Stimulated activated CD4-positive, alpha-beta T cell treated with anti-CD3 and anti-CD28 coated beads, Interleukin-12 subunit alpha, Interleukin-12 subunit beta, amount 100 ng/mL, for 48 hours (primary cell): ENCODE data around the gene NAPSA.
"Not testable (repeated sequence)": the region's sequence is repeated elsewhere in the genome, so short reads cannot be mapped to it uniquely, and the experiment has no call there.

Experiments used
- DNase-seq, 3 donors: peaks; one replicate each; pipeline ENCODE4 v3.0.0-alpha.2; 2020; ENCODE audit warnings: low read depth in 2 of 3, low spot score in 1 of 3

Gene NAPSA

DNA sequence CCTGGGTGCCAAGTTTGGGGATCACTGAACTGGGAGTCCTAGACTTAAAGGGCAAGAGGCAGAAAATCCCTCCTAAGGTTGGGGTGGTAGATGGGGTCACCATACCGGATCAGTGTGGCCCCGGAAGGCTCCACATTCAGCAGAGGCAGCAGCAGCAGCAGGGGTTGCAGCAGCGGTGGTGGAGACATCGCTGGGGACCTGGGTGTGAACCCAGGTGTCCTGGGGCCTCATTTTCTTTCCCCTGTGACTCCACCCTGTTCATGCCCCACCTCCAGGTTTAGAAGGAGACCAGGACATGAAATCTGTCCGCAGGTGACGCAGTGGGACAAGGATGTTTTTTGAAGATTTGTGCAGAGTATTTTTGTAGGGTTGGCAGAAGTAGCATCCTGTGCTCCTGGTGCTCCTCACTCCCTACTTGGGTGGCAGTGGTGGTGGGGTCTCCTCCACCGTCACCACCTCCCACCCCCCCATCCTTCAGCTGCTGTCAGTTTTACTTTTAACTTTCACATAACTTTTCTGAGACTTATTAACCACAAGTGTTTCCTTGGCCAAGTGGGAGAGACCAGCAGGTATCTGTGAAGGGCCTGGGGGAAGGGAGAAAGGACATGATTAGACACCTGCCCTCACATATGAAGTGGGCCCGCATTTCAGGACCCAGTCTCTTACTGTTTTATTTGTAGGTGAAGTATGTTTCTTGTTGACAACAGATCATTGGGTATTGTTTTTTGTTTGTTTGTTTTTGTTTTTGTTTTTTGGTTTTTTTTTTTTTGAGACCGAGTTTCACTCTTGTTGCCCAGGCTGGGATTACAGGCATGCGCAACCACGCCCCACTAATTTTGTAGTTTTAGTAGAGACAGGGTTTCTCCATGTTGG lies at the start of gene NAPSA:
Gene NAPSA, minus strand, starts transcription at position 206 of the 873 bp plus-strand sequence. Its CDS starts 18 bp downstream, at position 188.
- DNase-seq: no peak

DNA sequence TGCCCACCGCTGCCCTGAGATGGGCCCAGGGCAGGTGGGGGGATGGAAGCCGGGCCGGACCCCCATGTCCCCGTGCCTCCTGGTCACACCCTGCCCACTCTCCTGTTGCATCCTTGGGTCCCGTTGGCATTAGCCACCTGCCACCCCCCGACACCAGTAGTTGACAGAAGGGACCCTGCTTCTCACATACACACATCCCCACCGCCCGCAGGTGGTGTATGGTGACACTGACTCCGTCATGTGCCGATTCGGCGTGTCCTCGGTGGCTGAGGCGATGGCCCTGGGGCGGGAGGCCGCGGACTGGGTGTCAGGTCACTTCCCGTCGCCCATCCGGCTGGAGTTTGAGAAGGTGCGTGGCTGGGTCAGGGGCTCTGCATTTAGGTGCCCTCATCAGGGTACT lies 48.1 kb upstream of the NAPSA start:
- DNase-seq: no peak

DNA sequence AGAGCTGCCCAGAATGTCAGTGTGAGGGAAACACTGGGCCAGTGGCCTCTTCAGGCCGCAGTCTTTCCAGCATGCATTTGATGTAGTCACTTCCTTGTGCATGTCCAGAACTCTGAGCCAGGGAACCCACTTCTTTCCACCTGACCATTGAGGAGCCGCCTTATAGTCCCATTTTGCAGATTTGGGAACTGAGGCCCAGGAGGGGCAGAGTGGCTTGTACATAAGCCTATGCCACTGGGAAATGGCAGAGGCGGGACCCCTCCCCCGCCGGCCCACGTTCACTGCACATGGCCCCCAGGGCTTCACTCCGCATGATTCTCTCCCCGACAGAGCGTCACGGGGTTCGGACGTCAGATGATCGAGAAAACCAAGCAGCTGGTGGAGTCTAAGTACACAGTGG lies 47.7 kb upstream of the NAPSA start:
- DNase-seq: no peak

DNA sequence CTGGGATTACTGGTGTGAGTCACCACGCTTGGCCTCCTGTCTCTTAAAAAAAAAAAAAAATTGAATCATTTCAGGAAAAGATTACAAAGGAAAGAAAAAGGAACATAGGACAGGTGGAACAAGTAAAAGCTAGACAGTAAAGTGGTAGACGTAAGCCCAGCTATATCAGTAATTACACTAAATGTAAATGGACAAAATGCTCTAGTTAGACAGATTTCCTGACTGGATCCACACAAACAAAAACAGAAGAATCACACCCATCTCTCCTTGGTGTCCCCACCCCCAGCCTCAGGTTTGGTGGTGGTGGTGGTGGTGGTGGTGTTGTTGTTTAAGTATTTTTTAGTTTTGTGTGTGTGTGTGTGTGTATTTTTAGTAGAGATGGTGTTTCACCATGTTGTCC lies 47.0 kb upstream of the NAPSA start:
- no peak for DNase-seq

DNA sequence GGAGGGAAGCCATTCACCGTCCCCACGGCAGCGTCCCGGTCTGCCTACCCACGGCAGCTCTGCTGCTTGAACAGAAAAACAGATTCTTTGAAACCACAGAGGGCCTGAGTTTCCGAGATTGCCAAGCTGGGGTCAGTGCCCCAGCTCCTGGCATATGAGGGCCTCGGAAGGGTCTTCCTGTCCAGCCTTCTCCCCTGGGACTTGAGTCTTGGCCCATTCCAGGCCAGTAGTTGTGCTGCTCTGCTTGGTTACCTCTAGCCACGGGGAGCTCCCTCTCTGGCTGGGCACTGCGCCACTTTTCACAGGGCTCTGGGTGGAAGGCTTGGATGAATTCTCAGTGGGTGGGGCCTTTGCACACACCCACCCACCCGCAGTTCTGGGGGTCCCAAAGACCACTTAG lies 44.7 kb upstream of the NAPSA start:
- DNase-seq: no peak

DNA sequence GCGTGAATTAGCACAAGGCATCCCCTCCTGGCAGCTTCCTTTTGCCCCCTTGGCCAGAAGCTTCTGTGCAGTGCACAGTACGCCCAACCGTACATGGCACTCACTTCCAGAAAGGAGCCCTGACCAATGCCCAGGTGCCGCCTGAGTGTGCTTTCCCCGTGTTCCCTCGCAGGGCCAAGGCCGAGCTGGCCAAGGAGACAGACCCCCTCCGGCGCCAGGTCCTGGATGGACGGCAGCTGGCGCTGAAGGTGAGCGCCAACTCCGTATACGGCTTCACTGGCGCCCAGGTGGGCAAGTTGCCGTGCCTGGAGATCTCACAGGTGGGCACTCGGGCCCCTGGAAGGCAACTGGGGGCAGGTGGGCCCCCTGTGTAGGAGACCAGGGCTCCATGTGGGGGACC lies 43.9 kb upstream of the NAPSA start:
- no peak for DNase-seq

DNA sequence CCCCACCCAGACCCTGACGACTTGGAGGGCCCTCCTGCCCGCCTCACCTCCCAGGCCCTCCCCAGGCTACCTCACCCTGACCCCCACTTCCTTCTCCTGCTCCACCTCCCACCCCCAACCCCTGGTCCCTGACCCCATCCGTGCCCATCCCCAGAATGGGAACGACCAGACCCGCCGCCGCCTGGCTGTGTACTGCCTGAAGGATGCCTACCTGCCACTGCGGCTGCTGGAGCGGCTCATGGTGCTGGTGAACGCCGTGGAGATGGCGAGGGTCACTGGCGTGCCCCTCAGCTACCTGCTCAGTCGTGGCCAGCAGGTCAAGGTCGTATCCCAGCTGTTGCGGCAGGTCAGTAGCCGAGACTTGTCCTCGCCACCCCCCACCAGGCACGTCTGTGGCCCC lies 41.4 kb upstream of the NAPSA start:
- no peak for DNase-seq

DNA sequence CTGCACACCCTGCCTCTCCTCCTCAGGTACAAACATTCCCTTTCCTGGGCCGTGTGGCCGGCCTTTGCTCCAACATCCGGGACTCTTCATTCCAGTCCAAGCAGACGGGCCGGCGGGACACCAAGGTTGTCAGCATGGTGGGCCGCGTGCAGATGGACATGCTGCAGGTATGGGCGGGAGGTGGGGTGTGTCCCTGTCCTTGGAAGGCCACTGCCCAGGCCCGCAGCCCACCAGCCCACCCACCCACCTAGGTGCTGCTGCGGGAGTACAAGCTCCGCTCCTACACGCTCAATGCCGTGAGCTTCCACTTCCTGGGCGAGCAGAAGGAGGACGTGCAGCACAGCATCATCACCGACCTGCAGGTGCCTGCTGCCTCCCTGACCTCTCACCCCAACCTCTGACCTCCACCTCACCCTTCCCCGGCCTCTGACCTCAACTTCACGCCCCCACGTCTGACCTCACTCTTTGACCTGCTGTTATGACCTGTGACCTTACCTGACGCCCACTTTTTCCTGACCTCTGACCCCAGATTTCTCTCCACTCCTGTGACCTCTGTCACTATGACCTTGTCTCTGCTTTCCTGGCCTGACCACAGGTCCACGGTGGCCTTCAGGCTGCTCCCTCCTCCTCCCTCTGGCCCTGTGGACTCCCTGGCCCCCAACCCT lies 40.8 kb upstream of the NAPSA start:
- no peak for DNase-seq

DNA sequence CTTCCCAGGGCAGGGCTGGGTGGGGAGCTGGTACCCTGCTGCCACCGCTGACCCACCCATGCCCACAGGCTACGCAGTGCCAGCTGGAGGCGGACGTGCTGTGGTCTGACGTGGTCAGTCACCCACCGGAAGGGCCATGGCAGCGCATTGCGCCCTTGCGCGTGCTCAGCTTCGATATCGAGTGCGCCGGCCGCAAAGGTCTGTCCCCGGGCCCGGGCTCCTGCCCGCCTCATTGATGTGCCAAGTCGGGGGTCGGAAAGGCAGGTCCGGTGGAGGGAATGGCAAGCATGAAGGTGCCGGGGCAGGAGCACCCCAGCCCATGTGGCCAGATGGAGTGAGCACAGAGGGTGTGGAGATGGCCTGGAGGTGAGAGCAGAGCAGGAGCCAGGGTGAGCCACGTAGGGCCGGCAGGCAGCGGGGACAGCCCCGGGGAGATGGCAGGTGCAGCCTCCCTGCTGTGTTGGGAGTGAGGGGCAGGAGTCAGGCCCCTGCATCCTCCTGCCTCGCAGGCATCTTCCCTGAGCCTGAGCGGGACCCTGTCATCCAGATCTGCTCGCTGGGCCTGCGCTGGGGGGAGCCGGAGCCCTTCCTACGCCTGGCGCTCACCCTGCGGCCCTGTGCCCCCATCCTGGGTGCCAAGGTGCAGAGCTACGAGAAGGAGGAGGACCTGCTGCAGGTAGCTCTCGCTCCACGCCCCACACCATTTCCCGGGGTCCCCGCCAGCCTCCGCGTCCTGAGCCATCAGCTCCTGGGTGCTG lies 37.3 kb upstream of the NAPSA start:
- no peak for DNase-seq

DNA sequence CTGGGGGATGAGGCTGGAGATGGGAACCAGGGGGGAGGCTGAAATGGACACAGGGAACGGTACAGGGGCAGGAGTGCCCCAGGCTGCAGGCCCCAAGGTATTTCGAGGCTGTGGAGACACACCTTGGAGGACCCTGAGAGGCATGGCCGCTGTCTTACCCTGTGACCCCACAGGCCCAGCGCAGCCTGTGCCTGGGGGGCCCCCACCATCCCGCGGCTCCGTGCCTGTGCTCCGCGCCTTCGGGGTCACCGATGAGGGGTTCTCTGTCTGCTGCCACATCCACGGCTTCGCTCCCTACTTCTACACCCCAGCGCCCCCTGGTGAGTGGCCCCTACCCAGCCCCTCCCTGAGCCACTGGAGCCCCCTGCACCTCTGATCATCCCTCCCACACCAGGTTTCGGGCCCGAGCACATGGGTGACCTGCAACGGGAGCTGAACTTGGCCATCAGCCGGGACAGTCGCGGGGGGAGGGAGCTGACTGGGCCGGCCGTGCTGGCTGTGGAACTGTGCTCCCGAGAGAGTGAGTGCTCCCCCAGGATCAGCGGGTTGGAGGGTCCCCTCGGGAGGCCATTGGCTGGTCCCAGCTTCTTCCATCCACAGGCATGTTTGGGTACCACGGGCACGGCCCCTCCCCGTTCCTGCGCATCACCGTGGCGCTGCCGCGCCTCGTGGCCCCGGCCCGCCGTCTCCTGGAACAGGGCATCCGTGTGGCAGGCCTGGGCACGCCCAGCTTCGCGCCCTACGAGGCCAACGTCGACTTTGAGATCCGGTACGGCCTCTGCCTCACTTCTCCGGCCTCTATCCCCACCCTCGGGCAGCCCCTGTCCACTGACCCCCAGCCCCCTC lies 36.4 kb upstream of the NAPSA start:
- DNase-seq: no peak

DNA sequence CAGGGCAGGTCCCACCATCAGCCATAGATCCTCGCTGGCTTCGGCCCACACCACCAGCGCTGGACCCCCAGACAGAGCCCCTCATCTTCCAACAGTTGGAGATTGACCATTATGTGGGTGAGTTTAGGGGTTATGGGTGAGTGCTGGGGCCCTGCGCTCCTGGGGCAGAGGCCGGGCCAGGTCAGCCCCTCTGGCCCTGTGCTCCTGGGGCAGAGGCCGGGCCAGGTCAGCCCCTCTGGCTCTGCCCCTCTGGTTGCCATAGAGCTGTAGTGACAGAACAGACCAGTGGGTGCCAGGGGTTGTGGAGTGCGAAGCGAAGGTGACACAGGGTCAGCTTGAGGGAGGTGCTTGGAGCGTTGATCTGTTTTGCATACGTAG lies 33.9 kb upstream of the NAPSA start:
- DNase-seq: no peak

DNA sequence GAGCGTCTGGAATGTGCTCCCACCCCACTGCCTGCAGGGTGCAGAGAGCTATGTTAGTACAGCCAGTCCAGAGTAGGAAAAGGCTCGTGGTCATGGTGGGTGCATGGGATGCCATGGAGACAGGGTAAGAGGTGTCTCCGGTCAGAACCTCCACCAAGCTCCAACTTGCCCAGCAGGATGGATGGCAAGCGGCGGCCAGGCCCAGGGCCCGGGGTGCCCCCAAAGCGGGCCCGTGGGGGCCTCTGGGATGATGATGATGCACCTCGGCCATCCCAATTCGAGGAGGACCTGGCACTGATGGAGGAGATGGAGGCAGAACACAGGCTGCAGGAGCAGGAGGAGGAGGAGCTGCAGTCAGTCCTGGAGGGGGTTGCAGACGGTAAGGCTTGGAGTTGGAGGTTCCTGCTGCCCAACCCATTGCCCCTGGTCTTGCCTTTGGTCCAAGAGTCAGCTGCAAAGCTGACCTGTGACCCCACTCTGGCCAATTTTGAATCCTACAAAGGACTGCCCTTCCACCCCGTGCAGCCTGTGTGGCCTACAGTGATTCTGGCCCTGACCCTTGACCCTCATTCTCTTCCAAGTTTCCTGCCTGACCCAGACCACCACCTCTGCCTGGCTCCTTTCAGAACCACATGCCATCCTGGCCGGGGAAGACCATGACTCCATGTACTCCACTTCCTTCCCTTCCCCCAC lies 33.4 kb upstream of the NAPSA start:
- DNase-seq: no peak

DNA sequence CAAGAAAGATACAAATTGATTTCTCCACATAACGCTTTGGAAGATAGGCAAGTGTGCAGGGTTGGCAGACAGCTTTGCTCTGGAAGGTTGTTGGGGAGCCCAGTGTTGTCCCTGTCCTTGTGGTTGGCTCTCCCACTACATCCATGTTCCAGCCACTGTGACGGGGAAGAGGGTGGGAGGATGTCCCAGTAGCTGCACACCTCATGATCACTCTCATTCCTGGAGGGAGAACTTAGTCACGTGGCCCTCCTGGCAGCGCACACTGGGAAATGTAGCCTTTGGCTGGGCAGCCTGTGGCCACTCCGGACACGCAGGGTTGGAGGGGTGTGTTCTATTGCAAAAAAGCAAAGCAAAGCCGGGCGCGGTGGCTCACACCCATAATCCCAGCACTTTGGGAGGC lies 28.6 kb upstream of the NAPSA start:
- no peak for DNase-seq

DNA sequence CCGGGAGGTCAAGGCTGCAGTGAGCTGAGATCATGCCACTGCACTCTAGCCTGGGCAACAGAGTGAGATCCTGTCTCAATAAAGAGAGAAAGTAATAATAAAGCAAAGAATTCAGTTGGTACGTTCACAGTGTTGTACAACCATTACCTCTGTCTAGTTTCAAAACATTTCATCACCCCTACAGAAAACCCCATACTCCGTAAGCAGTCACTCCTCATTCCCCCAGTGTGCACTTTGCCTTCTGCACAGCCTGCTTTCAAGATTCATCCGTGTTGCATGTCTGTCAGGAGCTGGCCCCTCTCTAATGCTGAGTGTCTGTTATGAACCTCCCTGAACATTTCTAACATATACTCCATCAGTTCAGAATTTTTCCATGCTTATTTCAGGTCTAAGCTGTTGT lies 28.1 kb upstream of the NAPSA start:
- no peak for DNase-seq

DNA sequence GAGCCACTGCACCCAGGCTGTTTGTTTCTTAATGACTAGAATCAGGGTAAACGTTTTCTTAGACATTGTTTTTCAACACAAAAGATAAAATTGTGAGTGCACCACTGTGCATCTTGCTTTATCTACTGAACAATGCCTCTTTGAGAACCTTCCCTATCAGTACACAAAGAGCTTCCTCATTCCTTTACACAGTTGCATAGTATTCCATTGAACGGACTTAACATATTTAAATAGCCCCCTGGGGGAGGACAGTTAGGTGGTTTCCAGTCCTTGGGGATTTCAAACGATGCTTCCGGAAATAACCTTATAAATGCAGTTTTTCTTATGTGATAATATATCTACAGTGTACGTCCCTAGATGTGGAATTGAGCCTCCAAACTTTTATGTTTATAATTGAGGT lies 27.3 kb upstream of the NAPSA start:
- no peak for DNase-seq

DNA sequence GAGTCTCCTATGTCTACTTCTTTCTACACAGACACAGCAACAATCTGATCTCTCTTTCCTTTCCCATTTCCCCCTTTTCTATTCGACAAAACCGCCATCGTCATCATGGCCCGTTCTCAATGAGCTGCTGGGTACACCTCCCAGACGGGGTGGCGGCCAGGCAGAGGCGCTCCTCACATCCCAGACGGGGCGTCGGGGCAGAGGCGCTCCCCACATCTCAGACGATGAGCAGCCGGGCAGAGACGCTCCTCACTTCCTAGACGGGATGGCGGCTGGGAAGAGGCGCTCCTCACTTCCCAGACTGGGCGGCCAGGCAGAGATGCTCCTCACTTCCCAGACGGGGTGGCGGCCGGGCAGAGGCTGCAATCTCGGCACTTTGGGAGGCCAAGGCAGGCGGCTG lies 25.5 kb upstream of the NAPSA start:
- DNase-seq: not testable (repeated sequence)

DNA sequence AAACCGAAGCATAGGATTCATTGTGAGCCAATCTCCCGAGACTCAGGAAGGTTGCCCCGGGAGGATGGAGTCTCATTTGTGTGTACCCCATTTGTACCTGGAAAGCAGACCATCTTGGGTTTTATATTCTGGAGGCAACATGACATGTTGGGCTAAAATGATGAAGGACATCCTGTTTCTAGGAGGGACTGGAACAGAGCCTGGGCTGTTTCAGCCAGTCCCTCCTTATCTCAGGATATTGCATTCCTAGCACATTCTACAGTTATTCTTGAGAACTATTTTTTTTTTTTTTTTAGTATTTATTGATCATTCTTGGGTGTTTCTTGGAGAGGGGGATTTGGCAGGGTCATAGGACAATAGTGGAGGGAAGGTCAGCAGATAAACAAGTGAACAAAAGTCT lies 24.9 kb upstream of the NAPSA start:
- not testable (repeated sequence) for DNase-seq

DNA sequence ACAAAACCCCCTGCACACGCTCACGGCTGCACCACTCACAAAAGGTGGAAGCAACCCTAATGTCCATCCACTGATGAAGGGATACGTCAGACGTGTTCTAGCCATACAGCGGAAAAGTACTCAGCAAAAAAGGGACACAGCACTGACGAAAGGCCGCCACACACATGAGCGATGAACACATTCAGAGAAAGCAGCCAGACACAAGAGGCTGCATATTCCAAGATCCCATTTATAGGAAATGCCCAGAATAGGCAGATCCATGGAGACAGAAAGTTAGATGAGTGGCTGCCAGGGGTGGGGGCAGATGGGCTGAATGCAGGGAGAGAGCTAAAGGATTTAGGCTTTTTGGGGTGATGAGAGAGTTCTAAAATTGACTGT lies 22.4 kb upstream of the NAPSA start:
- no peak for DNase-seq

DNA sequence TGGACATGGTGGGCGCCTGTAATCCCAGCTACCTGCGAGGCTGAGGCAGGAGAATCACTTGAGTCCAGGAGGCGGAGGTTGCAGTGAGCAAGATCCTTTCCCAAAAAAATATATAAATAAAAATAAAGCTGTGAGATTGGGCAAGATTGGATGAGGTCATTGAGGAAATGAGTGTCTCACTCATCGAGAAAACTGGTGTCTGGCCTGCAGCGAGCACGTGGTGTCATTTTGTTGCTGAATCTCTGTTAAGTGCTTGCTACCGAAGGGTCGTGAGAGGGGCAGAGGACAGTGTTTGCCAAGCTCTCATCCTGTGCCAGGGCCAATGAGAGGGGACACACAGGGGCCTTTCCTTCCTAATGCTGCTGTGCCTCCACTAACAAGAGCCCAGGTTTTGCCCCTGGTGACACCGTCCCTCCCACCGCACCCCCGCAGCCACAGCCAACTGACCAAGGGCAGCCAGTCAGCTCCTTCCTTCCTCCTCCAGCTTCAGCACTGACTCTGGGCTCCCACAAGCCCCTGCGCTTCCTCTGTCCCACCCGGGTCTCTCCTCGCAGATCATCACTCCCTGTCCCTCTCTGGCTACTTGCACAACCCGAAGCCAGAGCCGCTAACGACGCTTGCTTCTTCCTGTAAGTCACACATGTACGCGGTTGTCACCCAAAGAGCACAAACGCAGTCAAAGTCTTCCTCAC lies 21.9 kb upstream of the NAPSA start:
- no peak for DNase-seq
